B cell (primary cell): ENCODE data around the gene COL17A1.

Experiments used
- CTCF ChIP-seq: fragments of 200-600 bp; IDR thresholded peaks from one replicate; pipeline ENCODE4 v1.8.0; 2022; ENCODE audit warnings: antibody characterized with exemption, mild to moderate bottlenecking
- EZH2 ChIP-seq: IDR thresholded peaks from 2 replicates; pipeline ENCODE4 v1.6.1; 2012; ENCODE audit warnings: borderline replicate concordance, low read depth, mild to moderate bottlenecking, moderate library complexity, low read length; ENCODE audit not compliant: insufficient read depth, poor library complexity, severe bottlenecking

DNA sequence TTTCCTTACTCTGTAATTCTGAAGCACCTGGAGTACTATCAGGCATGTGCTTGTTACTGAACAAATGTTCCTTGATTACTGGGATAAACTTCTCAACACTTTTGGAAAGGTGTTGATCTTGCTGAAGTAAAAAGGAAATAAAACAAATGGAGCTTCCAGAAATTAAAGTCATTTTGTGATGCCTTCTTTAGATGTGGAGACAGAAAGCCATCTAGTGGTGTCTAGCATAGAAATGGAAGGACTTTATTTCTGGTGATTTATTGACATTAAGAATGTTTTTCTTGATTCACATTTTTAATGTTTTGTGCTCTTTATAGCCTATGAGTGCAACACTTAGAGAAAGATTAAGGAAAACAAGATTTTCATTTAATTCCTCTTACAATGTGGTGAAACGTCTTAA lies 37.7 kb upstream of the COL17A1 start:
- TF ChIP-seq CTCF, result no peak
- TF ChIP-seq EZH2, result no peak
